Skeletal muscle cell (primary cell): ENCODE results near the gene MRPL44.

Experiments used
- DNase-seq: peaks from one replicate; pipeline ENCODE4 v3.0.0-alpha.2; 2010; ENCODE audit warnings: low read depth
- H3K4me3 ChIP-seq: 2 replicates; pipeline ENCODE4 v1.5.1; 2011; ENCODE audit warnings: low read depth, mild to moderate bottlenecking, control low read depth, low read length, moderate library complexity

MRPL44 gene

DNA sequence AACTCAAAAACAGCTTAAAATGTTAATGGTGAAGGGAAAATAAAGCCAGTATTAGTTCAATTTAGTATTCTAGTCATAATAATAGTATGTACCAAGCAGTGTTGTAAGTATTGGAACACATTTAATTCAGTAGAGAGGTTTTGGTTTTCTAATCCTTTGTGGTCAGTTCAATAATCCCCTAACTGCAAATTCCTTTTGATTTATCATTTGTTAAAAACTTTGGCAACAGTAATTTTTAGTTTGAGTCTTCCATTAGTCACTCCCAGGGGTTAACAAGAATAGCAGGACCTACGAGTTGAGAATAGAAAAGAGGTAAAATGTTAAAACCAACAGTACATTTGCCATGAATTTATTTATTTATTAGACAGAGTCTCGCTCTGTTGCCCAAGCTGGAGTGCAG is 10.7 kb downstream of the MRPL44 start:
- DNase-seq: peak; percentile 36
- H3K4me3 ChIP-seq: no peak overlapping the region

DNA sequence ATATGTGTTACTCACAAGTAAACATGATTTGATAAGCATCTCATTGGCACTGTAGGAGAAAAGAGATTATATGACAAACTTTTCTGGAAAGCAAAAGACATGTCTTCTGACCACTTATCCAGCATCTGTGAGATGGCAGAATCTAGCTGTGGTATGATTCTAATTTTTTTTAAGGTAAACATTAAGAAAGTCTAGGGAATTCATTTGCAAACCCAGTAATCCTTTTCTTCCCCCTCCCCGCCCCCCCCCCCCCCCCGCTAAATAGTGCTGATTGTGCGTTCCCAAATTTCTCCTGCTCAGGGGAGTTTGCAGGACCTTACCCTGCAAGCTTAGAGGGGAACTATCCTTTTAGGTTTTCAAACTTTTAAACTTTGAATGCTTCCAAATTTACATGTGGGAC is 12.1 kb downstream of the MRPL44 start:
- no peak for DNase-seq
- H3K4me3 ChIP-seq: no peak overlapping the region

DNA sequence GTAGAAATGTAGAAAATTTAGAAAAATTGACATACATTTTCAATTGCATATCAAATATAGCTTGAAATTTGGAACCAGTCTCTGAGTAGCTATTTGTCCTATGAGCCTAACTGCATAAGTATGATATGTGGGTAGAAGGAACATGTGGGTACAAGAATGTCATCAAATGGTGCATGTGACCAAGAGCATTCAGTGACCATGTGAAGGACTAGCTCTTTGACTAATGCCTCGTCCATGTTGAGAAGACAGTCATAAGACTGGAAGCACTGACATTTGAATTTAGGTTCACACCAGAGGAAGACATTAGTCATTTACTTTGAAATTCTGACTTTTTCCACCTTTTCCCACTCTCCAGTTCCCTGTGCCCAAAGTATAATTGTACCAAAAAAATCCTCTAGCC is 12.6 kb downstream of the MRPL44 start:
- H3K4me3 ChIP-seq: no peak overlapping the region
- DNase-seq: no peak

DNA sequence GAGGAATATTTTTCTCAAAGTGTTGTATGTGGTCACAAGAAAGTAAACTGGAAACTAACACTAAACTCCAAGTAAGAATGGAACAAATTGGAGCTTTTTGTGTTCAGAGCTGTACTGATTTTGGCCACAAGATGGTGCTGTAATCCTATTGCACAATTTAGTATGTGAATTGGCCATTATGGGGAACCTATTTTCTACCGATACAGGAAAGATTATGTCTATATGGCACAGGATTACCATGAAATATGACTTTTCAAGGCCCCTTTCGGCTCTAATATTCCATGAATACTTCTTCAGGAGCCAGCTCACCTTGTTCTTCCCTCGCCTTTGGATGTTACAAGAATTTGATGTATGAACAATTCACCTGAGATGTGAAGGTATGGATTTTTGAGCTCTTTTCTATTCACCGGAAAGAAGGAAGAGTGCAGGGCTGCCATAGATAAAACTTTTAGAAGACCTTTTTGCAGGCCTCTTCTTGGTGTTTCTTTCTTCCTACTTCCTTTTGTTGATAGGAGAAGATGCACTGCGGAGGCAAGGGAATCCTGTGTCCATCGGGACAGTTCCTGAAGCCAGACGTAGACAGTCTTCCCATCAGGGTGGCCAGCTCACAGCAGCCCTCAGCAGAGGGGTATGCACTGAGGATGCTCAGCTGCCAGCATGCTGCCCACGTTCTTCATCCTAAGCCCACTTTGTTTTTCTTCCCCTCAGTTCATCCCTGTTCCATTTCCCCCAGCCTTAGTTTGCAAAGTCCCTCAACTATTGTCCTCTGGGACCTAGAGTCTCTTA is 13.3 kb downstream of the MRPL44 start:
- DNase-seq: no peak
- H3K4me3 ChIP-seq: no peak overlapping the region

DNA sequence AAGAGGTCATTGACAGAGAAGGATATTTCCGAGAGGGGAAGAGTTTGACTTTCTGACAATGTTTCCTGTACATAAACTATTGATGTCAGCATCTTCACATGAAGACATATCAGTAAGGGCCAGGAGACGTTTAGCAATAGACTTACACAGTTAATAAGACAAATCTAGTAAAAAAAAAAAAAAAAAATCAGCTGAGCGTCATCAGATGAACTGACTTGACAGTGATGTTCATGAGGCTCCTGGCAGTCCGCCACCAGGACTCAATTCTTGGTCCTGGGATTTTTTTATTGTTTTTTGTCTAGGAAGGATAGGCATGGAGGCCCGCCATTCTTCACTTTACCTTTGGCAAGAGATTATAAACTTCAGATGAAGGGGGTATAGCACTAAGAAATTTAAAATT is 14.5 kb downstream of the MRPL44 start:
- no peak overlapping the region for H3K4me3 ChIP-seq
- no peak for DNase-seq

DNA sequence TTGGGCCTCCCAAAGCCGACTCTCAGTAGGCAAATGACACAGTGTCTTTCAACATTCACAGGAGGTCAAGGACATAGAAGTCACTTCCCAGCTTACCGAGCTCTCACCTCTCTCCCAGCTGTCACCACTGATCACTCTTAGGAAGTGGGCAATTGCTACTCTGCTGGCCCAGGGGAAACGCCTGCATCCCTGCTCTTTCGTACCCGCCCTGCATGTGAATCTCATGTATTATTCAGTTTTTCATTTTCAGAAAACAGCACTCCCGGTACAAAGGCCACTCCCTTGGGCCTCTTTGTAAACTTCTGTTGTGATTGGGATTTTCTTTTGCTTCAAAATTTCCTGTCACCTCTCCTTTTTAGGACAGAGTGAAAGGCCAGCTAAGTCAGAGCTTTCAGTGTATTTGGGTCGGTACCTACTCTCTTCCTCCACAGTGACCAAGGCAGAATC is 15.4 kb downstream of the MRPL44 start:
- no peak for DNase-seq
- no peak overlapping the region for H3K4me3 ChIP-seq

DNA sequence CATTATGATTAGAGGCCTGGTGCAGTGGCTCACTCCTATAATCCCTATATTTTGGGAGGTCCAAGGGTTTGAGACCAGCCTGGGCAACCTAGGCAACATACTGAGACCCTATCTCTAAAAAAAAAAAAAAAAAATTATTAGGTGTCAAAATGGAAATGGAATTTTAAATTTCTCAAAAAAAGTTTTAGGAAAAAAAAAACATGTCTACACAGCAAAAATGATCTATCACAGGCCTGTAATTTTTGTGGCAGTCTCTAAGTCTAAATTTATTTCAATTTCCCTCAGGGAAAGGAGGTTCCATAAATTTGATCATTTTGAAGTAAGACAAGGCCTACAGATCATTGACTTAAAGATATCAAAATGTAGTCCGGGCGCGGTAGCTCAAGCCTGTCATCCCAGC is 16.3 kb downstream of the MRPL44 start:
- DNase-seq: no peak
- H3K4me3 ChIP-seq: no peak overlapping the region

DNA sequence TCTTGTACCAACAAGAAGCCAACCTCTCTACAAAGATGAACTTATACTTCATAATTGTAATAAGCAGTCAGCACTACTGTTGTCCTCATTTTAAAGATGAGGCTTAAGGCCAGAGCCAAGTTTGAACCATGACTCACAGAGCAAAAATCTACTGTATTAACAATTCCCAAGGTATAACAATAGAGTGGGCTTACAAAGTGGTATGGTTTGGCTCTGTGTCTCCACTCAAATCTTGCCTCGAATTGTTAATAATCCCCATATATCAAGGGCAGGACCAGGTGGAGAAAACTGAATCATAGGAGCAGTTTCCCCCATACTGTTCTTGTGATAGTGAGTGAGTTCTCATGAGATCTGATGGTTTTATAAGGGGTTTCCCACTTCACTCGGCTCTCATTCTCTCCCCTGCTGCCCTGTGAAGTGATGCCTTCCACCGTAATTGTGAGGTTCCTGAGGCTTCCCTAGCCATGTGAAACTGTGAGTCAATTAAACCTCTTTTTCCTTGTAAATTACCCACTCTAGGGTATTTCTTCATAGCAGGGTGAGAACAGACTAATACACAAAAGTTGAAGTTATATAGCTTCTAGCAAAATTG is 19.5 kb downstream of the MRPL44 start:
- DNase-seq: peak; percentile 41
- no peak overlapping the region for H3K4me3 ChIP-seq

DNA sequence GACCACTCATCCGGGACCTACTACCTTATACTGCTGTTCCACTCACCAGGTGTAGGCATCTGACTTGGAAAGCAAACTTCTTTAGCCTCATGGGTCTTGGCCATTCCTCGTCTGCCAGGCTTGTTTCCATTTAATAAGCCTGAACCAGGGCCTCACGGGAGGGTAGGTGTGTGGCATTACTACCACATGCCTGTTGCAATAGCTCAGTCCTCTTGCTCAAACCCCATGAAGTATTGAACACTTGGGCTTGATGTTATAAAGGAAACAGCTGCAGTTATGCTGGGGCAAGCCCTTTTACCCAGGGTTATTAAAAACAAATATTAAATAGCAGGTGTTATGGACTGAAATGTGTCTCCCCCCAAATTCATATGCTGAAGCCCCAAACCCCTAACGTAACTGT is 21.2 kb downstream of the MRPL44 start:
- H3K4me3 ChIP-seq: no peak overlapping the region
- DNase-seq: no peak

DNA sequence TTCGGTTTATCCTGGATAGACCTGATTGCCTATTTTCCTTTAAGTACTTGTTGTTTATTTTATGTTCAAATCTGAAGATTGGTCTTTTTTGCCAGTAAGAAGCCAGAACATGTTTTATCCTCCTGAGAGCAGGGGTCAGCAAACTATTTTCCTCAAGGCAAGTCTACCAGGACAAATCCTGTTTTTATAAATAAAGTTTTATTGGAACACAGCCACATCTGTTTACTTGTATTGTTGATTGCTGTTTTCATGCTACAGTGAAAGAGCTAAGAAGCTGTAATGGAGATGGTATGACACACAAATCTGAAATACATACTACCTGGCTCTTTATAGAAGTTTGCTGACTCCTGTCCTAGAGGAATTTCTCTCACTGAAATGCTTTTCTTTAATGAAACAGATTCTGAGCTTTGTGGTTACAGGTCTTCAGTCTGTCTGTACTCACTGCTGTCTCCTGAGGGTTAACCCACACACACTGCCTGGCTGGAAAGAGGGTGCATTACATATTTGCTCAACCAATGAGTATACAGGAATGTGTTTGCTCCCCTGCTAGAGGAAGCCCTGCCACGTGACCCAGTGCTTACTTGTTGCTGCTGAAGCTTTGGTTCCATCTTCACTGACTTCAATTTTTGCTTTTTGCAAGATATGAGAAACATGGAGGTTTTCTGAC is 22.6 kb downstream of the MRPL44 start:
- DNase-seq: peak; percentile 77
- H3K4me3 ChIP-seq: no peak overlapping the region

DNA sequence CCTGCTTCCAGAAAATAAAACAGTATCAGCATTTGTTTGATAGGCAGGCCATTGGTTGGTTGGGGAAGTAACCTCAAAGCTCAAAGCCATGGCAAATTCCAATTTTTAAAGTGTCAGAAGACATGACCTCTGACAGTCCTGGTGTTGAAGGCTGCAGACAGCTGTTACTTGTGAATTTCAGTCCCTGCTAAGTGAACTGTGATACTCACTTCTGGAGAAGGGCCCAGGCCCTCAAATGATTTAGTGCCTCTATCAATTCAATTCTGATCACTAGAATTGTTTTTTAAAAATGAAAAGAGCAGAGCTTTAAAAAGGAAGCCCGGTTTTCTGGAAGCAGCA is 23.1 kb downstream of the MRPL44 start:
- H3K4me3 ChIP-seq: no peak overlapping the region

DNA sequence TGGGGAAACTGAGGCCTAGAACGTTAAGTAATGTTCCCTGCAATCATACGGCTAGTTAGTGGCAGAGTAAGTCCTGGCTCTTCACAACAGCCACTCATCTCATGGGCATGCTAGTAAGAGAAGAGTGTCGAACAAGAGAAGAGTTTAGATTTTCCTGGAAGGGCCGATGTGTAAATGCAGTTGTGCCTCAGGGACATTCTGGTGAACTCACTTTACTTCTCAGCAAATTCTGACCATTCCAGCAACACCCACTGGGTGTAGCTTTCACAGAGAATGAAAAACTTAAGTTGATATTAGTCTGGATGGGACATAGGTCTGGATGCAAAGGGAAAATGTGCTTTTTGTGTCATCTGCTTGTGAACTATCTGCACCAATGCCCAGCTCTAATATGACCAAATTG is 23.5 kb downstream of the MRPL44 start:
- H3K4me3 ChIP-seq: no peak overlapping the region
- DNase-seq: no peak

More for the DNA sequence above, 23.1 kb downstream of the MRPL44 start:
- no peak for DNase-seq

DNA sequence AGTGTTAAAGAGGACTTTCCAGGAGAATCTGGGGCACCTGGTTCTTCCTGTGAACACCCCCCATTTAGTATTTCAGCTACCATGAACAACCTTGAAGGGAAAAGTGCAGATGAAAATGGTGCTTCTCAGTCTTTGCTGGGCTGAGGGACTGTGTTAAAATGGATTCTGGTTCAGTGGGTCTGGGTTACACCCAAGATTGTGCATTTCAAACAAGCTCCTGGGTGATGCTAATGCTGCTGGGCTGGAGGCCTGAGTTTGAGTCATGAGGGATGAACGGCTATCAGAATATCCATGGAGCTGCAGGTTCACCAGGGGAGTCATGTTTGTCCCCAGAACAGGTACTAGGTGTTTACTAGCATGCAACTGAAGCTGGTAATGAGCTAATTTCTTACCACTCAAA is 24.0 kb downstream of the MRPL44 start:
- no peak for DNase-seq
- H3K4me3 ChIP-seq: no peak overlapping the region

DNA sequence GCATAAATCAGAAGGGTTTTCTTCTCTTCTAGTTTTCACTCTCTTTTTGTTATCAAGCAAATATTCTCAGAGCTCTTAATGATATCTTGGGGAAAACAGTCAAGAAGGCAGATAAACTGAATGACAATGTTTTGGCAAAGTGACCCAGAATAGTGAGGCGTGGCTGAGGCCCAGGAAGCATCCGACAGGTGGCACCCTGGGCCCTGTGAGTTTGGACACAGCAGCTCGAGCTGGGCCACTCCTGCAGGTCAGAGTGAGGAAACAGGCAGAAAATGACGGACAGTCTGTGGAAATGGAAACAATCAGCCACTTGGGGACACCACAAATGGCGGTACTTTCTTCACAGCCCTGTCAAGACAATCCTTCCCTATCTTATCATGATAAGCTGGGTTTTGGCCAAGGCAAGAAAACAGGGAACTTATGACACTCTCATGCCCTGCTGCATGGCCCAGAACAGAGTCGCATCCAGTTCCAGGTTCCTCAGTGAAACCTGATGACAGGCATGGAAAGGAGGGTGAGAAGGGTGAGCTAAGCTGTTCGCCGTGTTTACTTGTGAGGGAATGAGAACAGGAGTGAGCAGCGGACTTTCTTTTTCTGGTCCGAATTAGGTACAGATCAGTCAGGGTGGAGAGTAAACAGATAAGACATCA is 32.1 kb downstream of the MRPL44 start:
- no peak overlapping the region for H3K4me3 ChIP-seq
- DNase-seq: no peak

DNA sequence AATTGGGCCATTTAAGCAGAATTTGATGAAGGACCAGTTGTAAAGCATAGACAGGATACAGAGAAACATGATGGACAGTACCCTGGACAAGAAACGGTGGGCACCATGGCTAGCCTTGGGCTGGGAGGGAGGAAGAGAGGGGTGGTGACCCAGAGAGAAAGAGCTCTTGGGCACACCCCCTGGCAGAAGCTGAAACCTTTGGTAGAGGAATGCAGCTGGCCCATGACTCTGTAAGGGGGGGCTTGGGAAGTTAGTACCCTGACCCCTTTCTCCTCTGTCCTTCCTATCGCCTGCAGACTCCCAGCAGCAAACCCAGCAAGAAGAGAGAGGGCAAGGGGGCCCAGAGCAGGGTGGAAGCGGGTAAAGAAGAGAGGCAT is 32.6 kb downstream of the MRPL44 start:
- no peak overlapping the region for H3K4me3 ChIP-seq
- DNase-seq: no peak

DNA sequence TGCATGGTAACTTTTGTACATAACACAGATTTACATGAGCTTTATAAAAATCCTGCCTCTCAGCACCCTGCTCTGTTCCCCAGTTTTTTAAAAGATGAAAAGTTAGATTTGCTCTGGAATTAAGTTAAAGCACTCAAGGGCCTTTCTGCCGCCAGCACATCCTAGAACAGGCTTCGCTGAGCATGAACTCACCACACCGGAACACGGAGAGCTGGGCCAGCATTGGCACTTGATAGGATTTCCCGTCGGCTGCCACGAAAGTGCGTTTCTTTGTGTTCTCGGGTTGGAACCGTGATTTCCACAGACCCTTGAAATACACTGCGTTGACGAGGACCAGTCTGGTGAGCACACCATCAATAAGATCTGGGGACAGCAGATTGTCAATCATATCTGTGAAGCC is 34.3 kb downstream of the MRPL44 start:
- no peak for DNase-seq

DNA sequence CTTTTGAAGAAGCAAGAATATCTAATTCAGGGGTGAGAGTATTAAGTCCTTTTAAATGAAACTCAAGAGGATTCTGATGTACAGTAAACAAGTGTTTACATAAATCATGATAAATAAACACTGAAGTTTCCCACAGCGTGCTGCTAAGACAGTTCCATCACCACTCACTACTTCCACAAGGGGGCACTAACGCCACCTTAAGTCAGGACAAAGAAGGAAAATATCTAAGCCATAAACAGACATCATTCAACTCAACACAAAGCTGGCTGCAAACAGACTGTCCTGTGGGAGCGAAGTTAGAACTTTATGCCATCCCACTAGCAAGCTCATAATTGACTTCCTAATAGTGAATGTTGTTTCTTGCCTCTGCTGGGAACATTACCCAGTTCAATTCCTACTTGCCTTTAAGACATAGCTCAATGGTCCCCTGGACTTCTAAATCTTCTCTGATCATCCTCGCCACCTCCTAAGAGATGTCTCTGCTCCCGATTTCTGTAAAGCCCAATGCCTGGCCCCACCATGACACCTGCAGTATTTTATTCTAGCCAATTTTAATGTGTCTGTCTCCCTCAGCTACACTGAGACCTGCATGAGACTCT is 36.5 kb downstream of the MRPL44 start:
- H3K4me3 ChIP-seq: no peak overlapping the region
- DNase-seq: peak; percentile 70

More for the DNA sequence above, 34.3 kb downstream of the MRPL44 start:
- no peak overlapping the region for H3K4me3 ChIP-seq

DNA sequence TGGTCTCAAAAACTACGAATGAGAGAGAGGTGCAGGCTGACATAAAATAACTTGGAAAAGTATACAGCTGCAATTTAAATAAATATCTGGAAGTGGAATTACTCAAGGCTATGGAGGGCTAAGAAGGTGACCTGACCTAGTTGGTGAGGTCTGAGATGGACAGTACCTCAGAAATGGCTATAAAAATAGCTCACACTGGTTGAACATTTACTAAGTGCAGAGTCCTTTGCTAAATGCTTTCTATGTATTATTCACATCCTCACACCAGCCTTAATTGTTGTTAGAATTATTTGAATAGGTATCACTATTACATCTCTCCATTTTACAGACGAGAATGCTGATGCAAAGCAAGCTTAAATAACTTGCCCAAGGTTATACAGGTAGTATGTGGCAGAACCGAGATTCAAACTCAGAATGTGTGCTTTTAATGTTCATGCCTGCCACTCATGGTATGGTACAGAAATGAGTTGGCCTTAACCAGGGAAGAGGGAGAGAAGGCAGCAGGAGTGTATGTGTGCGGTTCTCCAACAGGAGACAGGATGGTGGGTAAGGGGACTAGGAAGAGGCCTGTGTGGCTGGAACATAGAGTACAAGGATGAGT is 37.4 kb downstream of the MRPL44 start:
- DNase-seq: no peak
- no peak overlapping the region for H3K4me3 ChIP-seq

DNA sequence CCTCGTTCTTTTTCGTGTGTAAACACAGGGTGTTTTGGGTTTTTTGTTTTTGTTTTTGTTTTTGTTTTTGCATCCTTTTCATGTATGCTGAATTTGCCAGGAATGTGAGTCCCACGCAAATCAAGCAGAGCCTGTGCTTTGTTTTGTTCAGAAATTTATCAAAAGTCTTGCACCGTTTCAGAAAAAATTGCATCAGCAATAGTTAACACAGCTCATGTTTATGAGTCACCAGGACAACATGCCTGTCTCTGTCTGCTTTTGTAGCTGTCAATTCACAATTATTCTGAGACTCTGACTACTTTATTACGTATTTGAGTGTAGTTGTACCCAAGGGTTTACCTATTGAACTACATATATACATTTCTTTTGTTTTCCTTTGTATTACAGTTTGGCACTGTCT is 38.3 kb downstream of the MRPL44 start:
- H3K4me3 ChIP-seq: no peak overlapping the region
- no peak for DNase-seq

DNA sequence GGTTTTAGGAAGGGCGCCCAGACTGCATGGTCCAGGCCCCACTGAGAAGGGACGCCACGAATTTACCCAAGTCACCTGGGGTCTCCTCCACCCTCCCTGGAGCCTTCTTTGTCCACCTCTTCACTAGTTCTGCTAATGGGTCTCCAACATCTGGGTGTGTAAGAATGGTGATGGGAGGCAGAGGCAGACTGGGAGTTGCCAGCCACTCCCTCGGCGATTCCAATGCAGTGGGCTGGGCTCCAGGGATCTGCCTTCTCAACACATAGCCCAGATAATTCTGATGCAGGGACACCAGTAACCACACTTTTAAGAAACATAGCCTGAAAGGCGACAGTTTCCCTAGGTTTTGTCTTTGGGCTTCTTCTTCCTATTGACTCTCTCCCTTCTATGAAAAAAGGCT is 39.1 kb downstream of the MRPL44 start:
- no peak for DNase-seq
- H3K4me3 ChIP-seq: no peak overlapping the region
